Glomerular visceral epithelial cell (primary cell): ENCODE data around the gene PLEKHH3.
A peak's percentile ranks its signal among the peaks of the same experiment; 100 is the strongest.
"Not testable (repeated sequence)": the region's sequence is repeated elsewhere in the genome, so short reads cannot be mapped to it uniquely, and the experiment has no call there.

Experiments
- DNase-seq: peaks from one replicate; pipeline ENCODE4 v3.0.0-alpha.2; 2016; ENCODE audit errors: extremely low spot score

Gene PLEKHH3

GRCh38 chr17:42629411-42630009 is 47.3 kb downstream of the PLEKHH3 start:
- DNase-seq = no peak

GRCh38 chr17:42627032-42627764 is 49.6 kb downstream of the PLEKHH3 start:
- DNase-seq = not testable (repeated sequence)

- peak; percentile 35 for DNase-seq
Measured at GRCh38 chr17:42623732-42624596, 52.8 kb downstream of the PLEKHH3 start.

- no peak for DNase-seq
Measured at GRCh38 chr17:42623271-42623670, 53.5 kb downstream of the PLEKHH3 start.

GRCh38 chr17:42621987-42622386 is 54.8 kb downstream of the PLEKHH3 start:
- DNase-seq = not testable (repeated sequence)

- DNase-seq = peak; percentile 52
Measured at GRCh38 chr17:42618442-42619150, 58.2 kb downstream of the PLEKHH3 start.

GRCh38 chr17:42617956-42618431 is 58.8 kb downstream of the PLEKHH3 start:
- DNase-seq = no peak
